Trophoblast cell (in vitro differentiated cells and primary cell): ENCODE results near the gene ECM1.

Experiments
- DNase-seq, 2 donors: peaks; one replicate each; pipeline ENCODE4 v3.0.0-alpha.2; 2016
- H2AFZ ChIP-seq: 2 replicates; pipeline ENCODE4 v1.6.1; 2013; ENCODE audit warnings: low read length, moderate library complexity, mild to moderate bottlenecking; ENCODE audit not compliant: insufficient read depth, poor library complexity
- H2AK5ac ChIP-seq: 2 replicates; pipeline ENCODE4 v1.6.1; 2013; ENCODE audit warnings: mild to moderate bottlenecking, low read length
- H2BK120ac ChIP-seq: 2 replicates; pipeline ENCODE4 v1.6.1; 2013; ENCODE audit warnings: low read length, mild to moderate bottlenecking, moderate library complexity; ENCODE audit not compliant: insufficient read depth, poor library complexity
- H2BK12ac ChIP-seq: 2 replicates; pipeline ENCODE4 v1.6.1; 2013; ENCODE audit warnings: mild to moderate bottlenecking, low read length, moderate library complexity
- H2BK5ac ChIP-seq: 2 replicates; pipeline ENCODE4 v1.6.1; 2013; ENCODE audit warnings: low read length, low read depth, moderate library complexity, mild to moderate bottlenecking; ENCODE audit not compliant: poor library complexity
- H3K14ac ChIP-seq: 2 replicates; pipeline ENCODE4 v1.6.1; 2013; ENCODE audit warnings: mild to moderate bottlenecking, low read length
- H3K18ac ChIP-seq: 2 replicates; pipeline ENCODE4 v1.6.1; 2013; ENCODE audit warnings: mild to moderate bottlenecking, low read length
- H3K23ac ChIP-seq: 2 replicates; pipeline ENCODE4 v1.6.1; 2013; ENCODE audit warnings: low read length
- H3K27ac ChIP-seq: 2 replicates; pipeline ENCODE4 v1.5.1; 2013; ENCODE audit warnings: low read depth, mild to moderate bottlenecking, inconsistent platforms, low read length, moderate library complexity
- H3K27me3 ChIP-seq: 2 replicates; pipeline ENCODE4 v1.6.1; 2013; ENCODE audit warnings: inconsistent platforms, mild to moderate bottlenecking, low read length, moderate library complexity; ENCODE audit not compliant: insufficient read depth
- H3K36me3 ChIP-seq, 2 experiments: 1 replicate in 1 of 2; 2 replicates in 1 of 2; pipeline ENCODE4 v1.6.1; 2013; ENCODE audit warnings: low read length in 2 of 2, mild to moderate bottlenecking in 2 of 2, moderate library complexity in 1 of 2; ENCODE audit not compliant: insufficient read depth in 2 of 2, control insufficient read depth in 1 of 2
- H3K4ac ChIP-seq: 2 replicates; pipeline ENCODE4 v1.6.1; 2013; ENCODE audit warnings: low read depth, mild to moderate bottlenecking, low read length, moderate library complexity
- H3K4me1 ChIP-seq, 2 experiments: 1 replicate in 1 of 2; 2 replicates in 1 of 2; pipeline ENCODE4 v1.6.1; 2013; ENCODE audit warnings: low read length in 2 of 2, mild to moderate bottlenecking in 2 of 2, moderate library complexity in 1 of 2; ENCODE audit not compliant: insufficient read depth in 2 of 2, control insufficient read depth in 1 of 2
- H3K4me2 ChIP-seq: 2 replicates; pipeline ENCODE4 v1.6.1; 2013; ENCODE audit warnings: inconsistent platforms, mild to moderate bottlenecking, low read length, moderate library complexity
- H3K4me3 ChIP-seq: 2 replicates; pipeline ENCODE4 v1.5.1; 2013; ENCODE audit warnings: mild to moderate bottlenecking, low read depth, low read length, inconsistent platforms
- H3K79me1 ChIP-seq: one replicate; pipeline ENCODE4 v1.6.1; 2013; ENCODE audit warnings: low read length
- H3K79me2 ChIP-seq: 2 replicates; pipeline ENCODE4 v1.6.1; 2013; ENCODE audit warnings: low read length, mild to moderate bottlenecking; ENCODE audit not compliant: control insufficient read depth, insufficient read depth, poor library complexity
- H3K9ac ChIP-seq: 2 replicates; pipeline ENCODE4 v1.6.1; 2013; ENCODE audit warnings: mild to moderate bottlenecking, low read length
- H3K9me3 ChIP-seq: 2 replicates; pipeline ENCODE4 v1.6.1; 2013; ENCODE audit warnings: low read depth, mild to moderate bottlenecking, control low read depth, inconsistent platforms, low read length; ENCODE audit not compliant: insufficient read depth
- H4K12ac ChIP-seq: 2 replicates; pipeline ENCODE4 v1.6.1; 2013; ENCODE audit warnings: low read depth, mild to moderate bottlenecking, low read length, moderate library complexity
- H4K8ac ChIP-seq: 2 replicates; pipeline ENCODE4 v1.6.1; 2013; ENCODE audit warnings: low read depth, mild to moderate bottlenecking, low read length, moderate library complexity
- H4K91ac ChIP-seq: one replicate; pipeline ENCODE4 v1.6.1; 2013; ENCODE audit warnings: low read depth, mild to moderate bottlenecking, low read length, moderate library complexity
- whole genome bisulfite sequencing: extraction: QIAGEN DNeasy Blood & Tissue Kit; methylation state at CpG from one replicate; pipeline ENCODE4 v1.1.7; 2013; ENCODE audit warnings: missing lambda C conversion rate; ENCODE audit not compliant: insufficient read length, insufficient coverage; ENCODE audit errors: extremely low coverage; 5-methylcytosine and 5-hydroxymethylcytosine counted together

ECM1 gene

GRCh38 chr1:150511551-150511950, 3.6 kb downstream of the ECM1 start:
- Histone ChIP-seq H3K79me2 (peaks cover 6% of the 10 kb centered on the region), H2AFZ (no peak overlapping the region), H3K14ac (no peak overlapping the region), H3K9ac (no peak overlapping the region), H2BK5ac (no peak overlapping the region), H3K27ac (no peak overlapping the region), H3K9me3 (no peaks in the 10 kb centered on the region), H3K27me3 (no peaks in the 10 kb centered on the region), H3K4me3 (no peak overlapping the region), H3K4me1 (peaks cover 11 to 15% of the 10 kb centered on the region in 2 experiments), H4K91ac (no peak overlapping the region), H4K12ac (no peak overlapping the region), H3K4ac (no peak overlapping the region), H2BK120ac (no peak overlapping the region), H4K8ac (no peak overlapping the region), H2BK12ac (no peak overlapping the region), H3K23ac (no peak overlapping the region), H3K79me1 (peaks cover 6% of the 10 kb centered on the region), H3K18ac (no peak overlapping the region), H3K4me2 (no peak overlapping the region), H3K36me3 (peaks cover 8 to 12% of the 10 kb centered on the region in 2 experiments), H2AK5ac (no peak overlapping the region)
- WGBS, result no CpG with 5 or more reads among the region's 12 CpGs
- DNase-seq, result no peak

DNA sequence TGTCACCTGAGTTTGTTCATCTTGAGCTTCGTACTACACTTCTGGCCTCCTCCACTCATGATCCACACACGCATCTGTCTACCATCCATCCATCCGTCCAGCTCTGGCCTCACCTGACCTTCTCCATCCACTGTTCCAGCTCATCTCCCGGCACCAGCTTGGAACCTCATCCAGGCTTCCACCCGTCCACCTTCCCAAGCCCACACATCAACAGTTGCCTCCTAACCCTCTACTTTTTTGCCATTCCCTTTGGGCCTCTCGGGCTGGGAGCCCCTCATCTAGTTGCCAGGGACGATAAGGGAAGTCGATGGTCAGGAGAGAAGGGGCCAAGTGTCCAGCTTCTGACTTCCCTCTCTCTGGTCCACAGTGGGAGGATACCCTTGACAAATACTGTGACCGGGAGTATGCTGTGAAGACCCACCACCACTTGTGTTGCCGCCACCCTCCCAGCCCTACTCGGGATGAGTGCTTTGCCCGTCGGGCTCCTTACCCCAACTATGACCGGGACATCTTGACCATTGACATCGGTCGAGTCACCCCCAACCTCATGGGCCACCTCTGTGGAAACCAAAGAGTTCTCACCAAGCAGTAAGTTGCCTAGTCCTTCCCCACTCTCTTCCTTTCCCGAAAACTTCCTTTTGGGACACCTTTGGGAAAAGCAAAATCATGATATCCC, 4.2 kb downstream of the ECM1 start:
- no peak overlapping the region for H2AFZ ChIP-seq
- no peak overlapping the region for H3K27ac ChIP-seq
- no peak overlapping the region for H2BK12ac ChIP-seq
- H3K4ac ChIP-seq, result no peak overlapping the region
- H3K79me1 ChIP-seq, result peaks cover 6% of the 10 kb centered on the region
- H3K9ac ChIP-seq, result no peak overlapping the region
- no peak overlapping the region for H4K91ac ChIP-seq
- no peak overlapping the region for H3K23ac ChIP-seq
- no CpG with 5 or more reads among the region's 17 CpGs for WGBS
- DNase-seq, result no peak
- no peak overlapping the region for H3K14ac ChIP-seq
- H3K18ac ChIP-seq, result no peak overlapping the region
- no peak overlapping the region for H3K4me3 ChIP-seq
- H3K4me2 ChIP-seq, result no peak overlapping the region
- no peaks in the 10 kb centered on the region for H3K9me3 ChIP-seq
- no peak overlapping the region for H2BK120ac ChIP-seq
- H3K36me3 ChIP-seq, result peaks cover 4 to 7% of the 10 kb centered on the region in 2 experiments
- no peak overlapping the region for H2AK5ac ChIP-seq
- H4K8ac ChIP-seq, result no peak overlapping the region
- no peak overlapping the region for H4K12ac ChIP-seq
- H2BK5ac ChIP-seq, result no peak overlapping the region
- H3K79me2 ChIP-seq, result peaks cover 6% of the 10 kb centered on the region
- H3K27me3 ChIP-seq, result no peaks in the 10 kb centered on the region
- H3K4me1 ChIP-seq, result peaks cover 11 to 15% of the 10 kb centered on the region in 2 experiments

DNA sequence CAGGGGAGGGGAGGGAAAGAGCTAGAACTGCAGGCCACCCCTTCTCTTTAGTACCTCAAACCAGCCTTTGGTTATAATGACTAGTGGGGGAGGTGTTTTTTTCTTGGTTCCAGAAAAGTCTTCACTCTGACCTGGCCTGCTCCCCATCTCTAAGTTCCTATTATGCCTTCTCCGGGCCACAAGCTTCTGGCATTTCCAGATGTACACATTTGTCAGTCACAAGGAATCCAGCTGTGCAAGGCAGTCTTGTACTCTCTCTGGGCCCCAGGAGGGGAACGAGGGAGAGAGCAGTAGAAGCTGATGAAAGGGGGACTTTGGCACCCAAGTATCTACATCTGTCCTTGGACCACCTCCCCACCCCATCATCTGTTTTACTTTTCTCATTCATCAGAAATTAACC, 4.9 kb downstream of the ECM1 start:
- no peak overlapping the region for H2AK5ac ChIP-seq
- H3K4ac ChIP-seq, result no peak overlapping the region
- H3K23ac ChIP-seq, result no peak overlapping the region
- H4K8ac ChIP-seq, result no peak overlapping the region
- H3K14ac ChIP-seq, result no peak overlapping the region
- H3K4me3 ChIP-seq, result no peak overlapping the region
- no peak overlapping the region for H2BK120ac ChIP-seq
- H4K12ac ChIP-seq, result no peak overlapping the region
- H3K4me2 ChIP-seq, result no peak overlapping the region
- no peak overlapping the region for H2AFZ ChIP-seq
- no peak overlapping the region for H2BK12ac ChIP-seq
- H3K27me3 ChIP-seq, result no peaks in the 10 kb centered on the region
- DNase-seq, result no peak
- H3K36me3 ChIP-seq, result peaks cover 4 to 7% of the 10 kb centered on the region in 2 experiments
- H3K79me2 ChIP-seq, result peaks cover 6% of the 10 kb centered on the region
- H4K91ac ChIP-seq, result no peak overlapping the region
- H2BK5ac ChIP-seq, result no peak overlapping the region
- H3K27ac ChIP-seq, result no peak overlapping the region
- H3K9ac ChIP-seq, result no peak overlapping the region
- no peak overlapping the region for H3K18ac ChIP-seq
- H3K4me1 ChIP-seq, result peaks cover 10 to 12% of the 10 kb centered on the region in 2 experiments
- no CpG with 5 or more reads among the region's 2 CpGs for WGBS
- peaks cover 6% of the 10 kb centered on the region for H3K79me1 ChIP-seq
- no peaks in the 10 kb centered on the region for H3K9me3 ChIP-seq

DNA sequence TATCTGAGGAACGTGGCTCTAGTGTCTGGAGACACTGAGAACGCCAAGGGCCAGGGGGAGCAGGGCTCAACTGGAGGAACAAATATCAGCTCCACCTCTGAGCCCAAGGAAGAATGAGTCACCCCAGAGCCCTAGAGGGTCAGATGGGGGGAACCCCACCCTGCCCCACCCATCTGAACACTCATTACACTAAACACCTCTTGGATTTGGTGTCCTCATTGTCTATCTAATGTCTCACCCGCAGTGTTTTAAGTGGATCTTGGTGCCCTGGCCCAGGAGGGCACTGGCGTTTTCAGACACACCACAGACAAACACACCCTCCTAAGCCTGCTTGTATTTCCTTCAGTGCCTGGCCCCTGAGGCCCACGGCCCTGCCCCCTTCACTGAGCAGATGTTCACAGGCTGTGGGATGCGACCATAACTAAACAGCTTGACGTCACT, 5.5 kb downstream of the ECM1 start:
- Histone ChIP-seq H3K4me2 (no peak overlapping the region), H3K79me2 (peaks cover 6% of the 10 kb centered on the region), H3K27ac (no peak overlapping the region), H2AFZ (no peak overlapping the region), H3K79me1 (peaks cover 6% of the 10 kb centered on the region), H4K8ac (no peak overlapping the region), H3K9ac (no peak overlapping the region), H3K27me3 (no peaks in the 10 kb centered on the region), H3K4me1 (peaks cover 4 to 6% of the 10 kb centered on the region in 2 experiments), H3K4ac (no peak overlapping the region), H3K4me3 (no peak overlapping the region), H3K14ac (no peak overlapping the region), H2BK12ac (no peak overlapping the region), H4K91ac (no peak overlapping the region), H3K9me3 (no peaks in the 10 kb centered on the region), H3K18ac (no peak overlapping the region), H3K36me3 (peaks cover 4 to 7% of the 10 kb centered on the region in 2 experiments), H2BK5ac (no peak overlapping the region), H2AK5ac (no peak overlapping the region), H4K12ac (no peak overlapping the region), H2BK120ac (no peak overlapping the region), H3K23ac (no peak overlapping the region)
- DNase-seq, result no peak
- no CpG with 5 or more reads among the region's 7 CpGs for WGBS
